Immature natural killer cell (primary cell): ENCODE results near the gene MARCHF10. TPM values are rescaled to one million over a fixed set of nuclear protein-coding genes. Genes with fewer than 3 reads are reported as not detected.
A peak's percentile ranks its signal among the peaks of the same experiment; 100 is the strongest.

Experiments
- DNase-seq, 3 donors: peaks; one replicate each; pipeline ENCODE4 v3.0.0; 2022; ENCODE audit warnings: mixed read lengths in 1 of 3
- H3K27ac Mint-ChIP-seq, 6 donors: one replicate each; pipeline ENCODE4 v1.8.0; 2020; ENCODE audit warnings: mixed read lengths in 6 of 6, mild to moderate bottlenecking in 5 of 6, inconsistent platforms in 4 of 6, moderate library complexity in 3 of 6
- H3K27me3 Mint-ChIP-seq, 3 donors: one replicate each; pipeline ENCODE4 v1.8.0; 2020 to 2021; ENCODE audit warnings: low read depth in 3 of 3, mild to moderate bottlenecking in 3 of 3, mixed read lengths in 3 of 3, moderate library complexity in 3 of 3, inconsistent platforms in 1 of 3
- H3K36me3 Mint-ChIP-seq, 3 donors: one replicate each; pipeline ENCODE4 v1.8.0; 2020; ENCODE audit warnings: mixed read lengths in 3 of 3, inconsistent platforms in 2 of 3, mild to moderate bottlenecking in 2 of 3
- H3K4me1 Mint-ChIP-seq, 2 donors: one replicate each; pipeline ENCODE4 v1.8.0; 2020; ENCODE audit warnings: inconsistent platforms in 2 of 2, mild to moderate bottlenecking in 2 of 2, mixed read lengths in 2 of 2, moderate library complexity in 1 of 2
- H3K4me3 Mint-ChIP-seq, 5 donors: one replicate each; pipeline ENCODE4 v1.8.0; 2020; ENCODE audit warnings: mild to moderate bottlenecking in 5 of 5, mixed read lengths in 5 of 5, inconsistent platforms in 3 of 5, moderate library complexity in 3 of 5
- H3K9me3 Mint-ChIP-seq, 6 donors: one replicate each; pipeline ENCODE4 v1.8.0; 2020; ENCODE audit warnings: mild to moderate bottlenecking in 6 of 6, mixed read lengths in 6 of 6, inconsistent platforms in 4 of 6, moderate library complexity in 3 of 6
- polyA plus RNA-seq, 3 donors: library from polyadenylated mRNA; unstranded; fragments of 300-500 nt; fragmentation: Illumina TruSeq; gene quantifications; one replicate each; pipeline ENCODE4 v1.2.3, GENCODE V29; 2021

Gene MARCHF10
- polyA plus RNA-seq, 3 donors from 2014 or later: 1.8 to 2.1 (median 2.0) TPM

DNA sequence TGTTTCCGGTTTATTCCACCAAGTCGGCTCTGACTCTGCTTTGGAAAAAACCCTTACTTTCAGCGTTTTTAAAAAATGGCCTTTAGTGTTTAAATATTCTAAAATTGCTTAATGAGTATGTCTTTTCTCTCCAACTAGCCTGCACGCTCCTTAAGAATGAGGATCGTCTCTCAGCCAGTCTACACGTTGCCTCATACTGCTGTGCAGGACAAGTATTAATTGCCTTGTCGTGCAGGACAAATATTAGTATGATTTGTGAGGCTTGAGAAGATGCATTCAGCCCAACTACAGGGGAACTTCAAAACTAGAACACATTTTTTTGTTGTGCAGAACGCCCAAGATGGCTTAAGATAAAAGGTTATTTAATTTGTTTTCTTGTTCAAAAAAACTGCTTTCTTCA is 61.2 kb downstream of the MARCHF10 start:
- H3K9me3 Mint-ChIP-seq: no peaks in the 10 kb centered on the region

DNA sequence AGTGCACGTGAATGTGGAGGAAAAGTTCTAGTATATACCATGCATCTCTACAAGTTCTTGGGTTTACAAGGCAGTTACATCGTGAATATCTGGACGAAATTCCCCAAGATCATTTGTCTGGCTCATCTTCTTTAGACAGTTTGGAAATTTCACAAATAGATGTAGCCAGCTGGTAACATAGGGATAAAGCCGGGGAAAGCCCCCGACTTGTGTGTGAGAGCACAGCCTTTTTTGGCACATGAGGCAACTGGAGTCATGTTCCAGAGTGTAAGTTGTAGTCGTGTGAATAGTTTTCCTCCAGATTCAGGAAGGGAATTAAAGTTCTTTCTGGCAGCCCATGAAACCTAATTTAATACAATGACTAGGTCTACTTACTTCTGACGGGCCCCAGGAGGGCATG is 62.3 kb downstream of the MARCHF10 start:
- Mint-ChIP-seq H3K27ac (no peak overlapping the region), H3K36me3 (no peaks in the 10 kb centered on the region), H3K27me3 (peaks cover 0 to 2% (median 2%) of the 10 kb centered on the region in 3 donors), H3K4me1 (no peaks in the 10 kb centered on the region), H3K4me3 (no peak overlapping the region), H3K9me3 (no peaks in the 10 kb centered on the region)
- no peak for DNase-seq

More for the DNA sequence above, 61.2 kb downstream of the MARCHF10 start:
- Mint-ChIP-seq H3K27me3 (peaks cover 0 to 2% (median 2%) of the 10 kb centered on the region in 3 donors), H3K27ac (no peak overlapping the region), H3K4me1 (no peaks in the 10 kb centered on the region), H3K4me3 (no peak overlapping the region), H3K36me3 (no peaks in the 10 kb centered on the region)
- DNase-seq: no peak

DNA sequence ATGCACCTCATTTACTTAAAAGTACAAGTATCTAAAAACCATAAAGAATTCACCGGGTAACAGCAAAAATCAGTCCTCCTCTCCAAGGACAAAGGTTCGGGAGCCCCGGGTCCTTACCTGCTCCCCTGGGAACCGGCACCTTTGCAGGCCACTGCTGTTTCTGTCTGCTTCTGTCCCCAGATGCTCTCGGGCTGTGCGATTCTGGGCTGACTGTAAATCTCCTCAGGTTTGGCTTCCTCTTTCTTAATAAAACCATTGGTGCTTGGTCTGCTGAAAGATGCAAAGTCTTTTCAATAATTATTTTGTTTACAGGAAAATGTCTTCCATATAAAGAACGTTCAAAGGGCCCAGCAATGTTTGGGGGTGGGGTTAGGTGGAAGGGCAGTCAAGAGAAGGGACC is 63.9 kb downstream of the MARCHF10 start:
- Mint-ChIP-seq H3K36me3 (no peaks in the 10 kb centered on the region), H3K9me3 (no peaks in the 10 kb centered on the region), H3K4me1 (no peaks in the 10 kb centered on the region), H3K4me3 (no peak overlapping the region), H3K27me3 (peaks cover 0 to 2% (median 0%) of the 10 kb centered on the region in 3 donors), H3K27ac (no peak overlapping the region)
- no peak for DNase-seq

DNA sequence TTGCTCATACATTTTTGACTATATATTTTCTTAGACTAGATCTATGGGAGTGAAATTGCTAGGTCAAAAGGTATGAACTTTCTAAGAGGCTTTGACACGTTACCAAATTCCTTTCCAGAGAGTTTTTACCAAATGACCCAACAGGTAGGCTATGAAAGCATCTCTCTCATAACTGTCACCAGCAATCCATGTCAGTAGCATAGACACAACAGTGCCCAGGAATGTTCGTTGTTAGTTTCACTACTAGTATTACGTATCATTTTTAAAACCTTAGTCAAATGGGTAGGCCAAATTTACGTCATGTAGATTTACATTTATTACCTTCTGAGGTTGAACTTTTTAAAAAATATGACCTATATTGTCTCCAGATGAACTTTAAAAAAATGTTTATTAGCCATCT is 66.8 kb downstream of the MARCHF10 start:
- Mint-ChIP-seq H3K27ac (no peak overlapping the region), H3K4me1 (no peaks in the 10 kb centered on the region), H3K9me3 (no peaks in the 10 kb centered on the region), H3K4me3 (no peak overlapping the region), H3K36me3 (no peaks in the 10 kb centered on the region), H3K27me3 (peaks cover 0 to 2% (median 2%) of the 10 kb centered on the region in 3 donors)
- no peak for DNase-seq

GRCh38 chr17:62739645-62740388 is 68.3 kb downstream of the MARCHF10 start:
- no peak overlapping the region for H3K27ac Mint-ChIP-seq
- no peaks in the 10 kb centered on the region for H3K36me3 Mint-ChIP-seq
- no peak overlapping the region for H3K4me3 Mint-ChIP-seq
- H3K27me3 Mint-ChIP-seq: peaks cover 0 to 2% (median 2%) of the 10 kb centered on the region in 3 donors
- H3K4me1 Mint-ChIP-seq: no peaks in the 10 kb centered on the region
- H3K9me3 Mint-ChIP-seq: no peaks in the 10 kb centered on the region
- no peak for DNase-seq

DNA sequence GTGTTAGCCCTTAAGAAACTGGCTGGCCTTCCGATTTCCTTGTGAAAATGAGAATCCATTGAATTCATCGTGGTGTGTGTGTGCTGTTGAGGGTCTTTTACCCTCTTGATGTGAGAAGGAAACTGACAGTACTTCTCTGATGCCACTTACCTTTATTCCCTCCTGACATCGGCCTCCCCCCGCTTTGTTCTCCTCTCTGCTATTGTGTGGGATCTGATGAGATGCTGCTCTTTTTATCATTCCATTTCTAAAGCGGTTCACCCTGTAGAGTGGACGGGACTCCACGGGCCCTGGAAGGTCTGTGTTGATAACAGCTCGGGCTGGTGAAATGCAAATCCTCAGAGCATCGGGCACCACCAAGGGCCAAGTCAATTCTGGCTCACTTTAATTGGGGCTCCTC is 69.8 kb downstream of the MARCHF10 start:
- peaks cover 0 to 2% (median 1%) of the 10 kb centered on the region in 3 donors for H3K27me3 Mint-ChIP-seq
- no peak overlapping the region for H3K4me3 Mint-ChIP-seq
- no peaks in the 10 kb centered on the region for H3K4me1 Mint-ChIP-seq
- no peak overlapping the region for H3K27ac Mint-ChIP-seq
- H3K9me3 Mint-ChIP-seq: no peaks in the 10 kb centered on the region
- no peak for DNase-seq
- H3K36me3 Mint-ChIP-seq: no peaks in the 10 kb centered on the region

GRCh38 chr17:62737513-62737912 is 70.6 kb downstream of the MARCHF10 start:
- H3K36me3 Mint-ChIP-seq: no peaks in the 10 kb centered on the region
- no peaks in the 10 kb centered on the region for H3K4me1 Mint-ChIP-seq
- no peaks in the 10 kb centered on the region for H3K9me3 Mint-ChIP-seq
- no peak for DNase-seq
- peaks cover 0 to 2% (median 1%) of the 10 kb centered on the region in 3 donors for H3K27me3 Mint-ChIP-seq
- no peak overlapping the region for H3K4me3 Mint-ChIP-seq
- no peak overlapping the region for H3K27ac Mint-ChIP-seq

DNA sequence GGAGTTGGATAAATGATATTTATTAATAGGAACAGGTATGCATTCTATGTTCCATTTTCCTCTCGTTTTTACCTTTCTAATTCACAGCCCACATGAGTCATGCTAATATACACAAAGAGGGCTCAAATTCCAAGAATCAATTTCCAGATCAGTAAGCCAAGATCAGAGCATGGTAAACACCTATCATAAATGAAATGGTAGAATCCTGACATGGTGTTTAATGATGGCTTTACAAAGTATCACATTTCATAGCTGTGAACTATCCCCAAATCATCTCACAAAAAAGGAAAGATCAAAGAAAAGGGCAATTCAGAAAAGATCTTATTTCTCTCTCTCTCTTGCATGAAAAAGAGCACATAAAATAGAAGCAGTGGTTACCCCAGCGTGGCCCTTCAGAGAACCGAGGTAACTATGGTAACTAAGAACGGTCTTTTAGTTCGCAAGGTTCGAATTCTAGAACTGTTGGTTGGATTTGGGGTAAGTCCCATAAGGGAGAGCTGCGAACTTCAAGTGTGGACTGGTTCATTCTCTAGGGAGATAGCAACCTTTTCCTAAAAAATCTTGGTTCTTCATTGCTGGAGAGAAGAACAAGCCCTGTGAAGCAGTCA is 73.0 kb downstream of the MARCHF10 start:
- Mint-ChIP-seq H3K27me3 (peaks cover 0 to 3% (median 2%) of the 10 kb centered on the region in 3 donors), H3K9me3 (no peaks in the 10 kb centered on the region), H3K4me3 (no peak overlapping the region), H3K27ac (no peak overlapping the region), H3K36me3 (no peaks in the 10 kb centered on the region), H3K4me1 (no peaks in the 10 kb centered on the region)
- DNase-seq: no peak

- Mint-ChIP-seq H3K27ac (no peak overlapping the region), H3K9me3 (no peaks in the 10 kb centered on the region), H3K27me3 (peaks cover 0 to 3% (median 2%) of the 10 kb centered on the region in 3 donors), H3K4me3 (no peak overlapping the region), H3K4me1 (peaks cover 0 to 4% of the 10 kb centered on the region in 2 donors), H3K36me3 (peaks cover 0 to 4% (median 0%) of the 10 kb centered on the region in 3 donors)
- DNase-seq: no peak
Observed at GRCh38 chr17:62732125-62732524, 76.0 kb downstream of the MARCHF10 start.

DNA sequence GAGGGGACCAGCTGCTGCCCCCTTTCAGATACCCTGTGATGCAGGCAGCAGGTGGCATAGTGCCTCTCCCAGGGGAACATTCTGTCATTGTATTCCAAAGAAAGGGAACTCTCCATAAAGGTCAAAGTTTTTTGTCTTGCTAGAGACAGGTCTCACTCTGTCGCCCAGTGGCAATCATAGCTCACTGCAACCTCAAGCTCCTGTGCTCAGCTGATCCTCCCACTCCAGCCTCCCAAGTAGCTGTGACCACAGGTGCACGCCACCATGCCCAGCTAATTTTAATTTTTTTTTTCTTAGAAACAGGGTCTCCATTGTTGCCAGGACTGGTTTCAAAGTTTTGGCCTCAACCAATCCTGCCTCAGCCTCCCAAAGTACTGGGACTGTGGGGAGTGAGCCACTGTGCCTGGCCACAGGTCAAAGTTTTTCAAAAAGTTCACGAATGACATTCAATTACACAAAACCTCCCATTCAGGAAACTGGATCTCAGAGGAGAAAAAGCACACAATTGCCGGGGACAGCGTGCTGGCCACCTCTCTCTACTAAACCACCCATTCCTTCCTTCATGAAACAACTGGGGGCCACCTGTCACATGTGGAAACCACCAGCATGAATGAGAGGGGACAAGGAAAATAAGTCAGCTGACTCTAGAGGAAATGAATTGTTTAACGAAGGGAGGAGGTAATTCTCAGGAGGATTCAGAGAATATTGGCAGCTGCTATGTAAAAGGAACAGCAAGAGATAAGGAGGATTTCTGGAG is 80.0 kb downstream of the MARCHF10 start:
- H3K27ac Mint-ChIP-seq: peak overlapping the region in 1 of 6 donors; percentile 22
- H3K4me1 Mint-ChIP-seq: peaks cover 35 to 39% of the 10 kb centered on the region in 2 donors
- H3K36me3 Mint-ChIP-seq: peaks cover 0 to 4% (median 0%) of the 10 kb centered on the region in 3 donors
- peaks cover 0 to 5% (median 4%) of the 10 kb centered on the region in 3 donors for H3K27me3 Mint-ChIP-seq
- no peak for DNase-seq
- no peak overlapping the region for H3K4me3 Mint-ChIP-seq
- H3K9me3 Mint-ChIP-seq: no peaks in the 10 kb centered on the region

GRCh38 chr17:62725791-62726249 is 82.3 kb downstream of the MARCHF10 start:
- peak overlapping the region; percentile 11 to 85 (median 26) for H3K4me3 Mint-ChIP-seq
- peaks cover 41 to 42% of the 10 kb centered on the region in 2 donors for H3K4me1 Mint-ChIP-seq
- peaks cover 0 to 5% (median 3%) of the 10 kb centered on the region in 3 donors for H3K27me3 Mint-ChIP-seq
- DNase-seq: no peak
- H3K9me3 Mint-ChIP-seq: no peaks in the 10 kb centered on the region
- peak overlapping the region; percentile 95 to 99 (median 98) for H3K27ac Mint-ChIP-seq
- peaks cover 0 to 4% (median 0%) of the 10 kb centered on the region in 3 donors for H3K36me3 Mint-ChIP-seq

DNA sequence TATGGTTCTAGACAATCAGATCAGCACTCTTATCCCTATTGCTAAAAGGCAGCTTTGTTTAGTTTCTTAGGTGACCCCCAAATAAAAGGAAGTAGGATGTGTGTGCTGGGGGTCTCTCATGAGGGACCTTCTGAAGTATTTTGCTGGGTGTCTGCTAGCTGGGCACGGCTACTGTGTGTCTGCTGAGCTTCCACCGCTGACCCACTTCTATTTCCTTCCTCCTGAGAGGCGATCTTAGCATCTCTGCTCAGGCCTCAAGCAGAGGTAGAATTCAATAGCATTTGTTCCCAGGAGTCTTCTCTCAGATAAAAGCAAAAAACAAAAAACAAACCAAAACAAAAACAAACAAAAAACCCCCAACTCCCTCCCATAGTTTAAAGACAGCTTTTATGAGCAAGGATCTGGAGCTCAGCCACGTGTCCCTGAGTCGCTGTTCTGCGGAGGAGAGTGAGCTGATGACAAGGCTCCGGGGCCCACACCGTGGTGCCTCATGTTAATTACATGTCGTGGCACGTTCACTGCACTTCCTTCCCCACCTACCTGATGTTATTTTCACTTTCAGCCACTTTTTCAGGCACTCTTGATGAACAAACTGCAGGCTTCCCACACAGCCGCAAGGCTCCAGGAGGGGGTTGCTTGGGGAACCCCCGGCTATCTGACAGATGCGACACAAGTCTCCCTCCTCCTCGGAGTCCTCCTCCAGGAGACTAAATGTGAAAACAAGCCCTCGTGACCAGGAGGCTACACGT is 83.5 kb downstream of the MARCHF10 start:
- H3K9me3 Mint-ChIP-seq: no peaks in the 10 kb centered on the region
- H3K36me3 Mint-ChIP-seq: peaks cover 0 to 4% (median 0%) of the 10 kb centered on the region in 3 donors

GRCh38 chr17:62723842-62724241 is 84.3 kb downstream of the MARCHF10 start:
- peak overlapping the region; percentile 95 to 99 (median 98) for H3K27ac Mint-ChIP-seq
- peak overlapping the region; percentile 81 to 90 (median 85) for H3K4me3 Mint-ChIP-seq
- peaks cover 0 to 4% (median 0%) of the 10 kb centered on the region in 3 donors for H3K36me3 Mint-ChIP-seq
- no peaks in the 10 kb centered on the region for H3K9me3 Mint-ChIP-seq
- H3K27me3 Mint-ChIP-seq: peaks cover 0 to 5% (median 3%) of the 10 kb centered on the region in 3 donors
- peaks cover 56 to 57% of the 10 kb centered on the region in 2 donors for H3K4me1 Mint-ChIP-seq
- DNase-seq: no peak

More for the DNA sequence above, 83.5 kb downstream of the MARCHF10 start:
- peaks cover 0 to 5% (median 3%) of the 10 kb centered on the region in 3 donors for H3K27me3 Mint-ChIP-seq
- H3K4me3 Mint-ChIP-seq: peak overlapping the region; percentile 81 to 90 (median 85)
- peak overlapping the region; percentile 95 to 99 (median 98) for H3K27ac Mint-ChIP-seq
- DNase-seq: peak; percentile 78 to 81 (median 79)
- H3K4me1 Mint-ChIP-seq: peaks cover 51 to 52% of the 10 kb centered on the region in 2 donors
